Astrocyte (in vitro differentiated cells and primary cell): Measurements from ENCODE around the gene TP73. TPM values are rescaled to one million over a fixed set of nuclear protein-coding genes. Genes with fewer than 3 reads are reported as not detected.

Experiments used
- DNase-seq: peaks from one replicate; pipeline ENCODE4 v3.0.0-alpha.2; 2010; ENCODE audit warnings: low read depth
- FAIRE-seq: peaks from 2 replicates; lab custom pipeline; 2011; peaks lifted over from hg19 to GRCh38; lab: Jason Lieb, UNC
- H2AFZ ChIP-seq: 2 replicates; pipeline ENCODE4 v1.6.0; 2012; ENCODE audit warnings: low read depth, low read length, inconsistent platforms
- H3K27ac ChIP-seq: 2 replicates; pipeline ENCODE4 v1.5.1; 2011; ENCODE audit warnings: low read depth, low read length, inconsistent platforms
- H3K27me3 ChIP-seq: 2 replicates; pipeline ENCODE4 v1.6.0; 2011; ENCODE audit warnings: low read length, inconsistent platforms; ENCODE audit not compliant: insufficient read depth
- H3K36me3 ChIP-seq: 2 replicates; pipeline ENCODE4 v1.5.1; 2011; ENCODE audit warnings: low read length, inconsistent platforms; ENCODE audit not compliant: insufficient read depth
- H3K4me1 ChIP-seq: 2 replicates; pipeline ENCODE4 v1.5.1; 2011; ENCODE audit warnings: low read length, inconsistent platforms; ENCODE audit not compliant: insufficient read depth
- H3K4me2 ChIP-seq: 2 replicates; pipeline ENCODE4 v1.6.0; 2012; ENCODE audit warnings: low read length, inconsistent platforms
- H3K4me3 ChIP-seq: 2 replicates; pipeline ENCODE4 v1.5.1; 2011; ENCODE audit warnings: low read depth, mild to moderate bottlenecking, low read length, inconsistent platforms; ENCODE audit not compliant: insufficient read depth
- H3K79me2 ChIP-seq: 2 replicates; pipeline ENCODE4 v1.6.0; 2012; ENCODE audit warnings: mild to moderate bottlenecking, low read length, inconsistent platforms; ENCODE audit not compliant: insufficient read depth
- H3K9ac ChIP-seq: 2 replicates; pipeline ENCODE4 v1.6.0; 2012; ENCODE audit warnings: mild to moderate bottlenecking, low read length, inconsistent platforms
- H3K9me3 ChIP-seq: 2 replicates; pipeline ENCODE4 v1.5.1; 2012; ENCODE audit warnings: low read depth, mild to moderate bottlenecking, low read length, inconsistent platforms; ENCODE audit not compliant: insufficient read depth
- H4K20me1 ChIP-seq: 2 replicates; pipeline ENCODE4 v1.6.0; 2012; ENCODE audit warnings: low read length, inconsistent platforms; ENCODE audit not compliant: insufficient read depth
- H3K27ac Mint-ChIP-seq: one replicate; pipeline ENCODE4 v1.8.0; 2021; ENCODE audit warnings: mild to moderate bottlenecking, mixed read lengths; ENCODE audit not compliant: unreplicated experiment
- H3K27me3 Mint-ChIP-seq: one replicate; pipeline ENCODE4 v1.8.0; 2021; ENCODE audit warnings: low read depth, mixed read lengths; ENCODE audit not compliant: unreplicated experiment
- H3K36me3 Mint-ChIP-seq: one replicate; pipeline ENCODE4 v1.8.0; 2021; ENCODE audit warnings: low read depth, mixed read lengths; ENCODE audit not compliant: unreplicated experiment
- H3K4me1 Mint-ChIP-seq: one replicate; pipeline ENCODE4 v1.8.0; 2021; ENCODE audit warnings: low read depth, mixed read lengths; ENCODE audit not compliant: unreplicated experiment
- H3K4me3 Mint-ChIP-seq: one replicate; pipeline ENCODE4 v1.8.0; 2021; ENCODE audit warnings: mild to moderate bottlenecking, moderate library complexity, mixed read lengths; ENCODE audit not compliant: unreplicated experiment
- H3K9me3 Mint-ChIP-seq: one replicate; pipeline ENCODE4 v1.8.0; 2021; ENCODE audit warnings: mild to moderate bottlenecking, mixed read lengths; ENCODE audit not compliant: unreplicated experiment
- EZH2 ChIP-seq: IDR thresholded peaks from 2 replicates; pipeline ENCODE4 v1.6.1; 2012; ENCODE audit warnings: mild to moderate bottlenecking, low read length, inconsistent platforms; ENCODE audit not compliant: insufficient read depth
- total RNA-seq: library from RNA; stranded (reverse); gene quantifications from 2 replicates; pipeline ENCODE4 v1.2.1, GENCODE V29; 2021
- TF ChIP-seq, protein P1 (sequence below): IDR thresholded peaks from 2 replicates; pipeline ENCODE4 v1.5.1; 2011; ENCODE audit warnings: low read depth, mild to moderate bottlenecking, inconsistent platforms, low read length, moderate library complexity; ENCODE audit not compliant: insufficient read depth

Gene TP73
- total RNA-seq, 1 donor from 2014 or later: 0.18 TPM

DNA sequence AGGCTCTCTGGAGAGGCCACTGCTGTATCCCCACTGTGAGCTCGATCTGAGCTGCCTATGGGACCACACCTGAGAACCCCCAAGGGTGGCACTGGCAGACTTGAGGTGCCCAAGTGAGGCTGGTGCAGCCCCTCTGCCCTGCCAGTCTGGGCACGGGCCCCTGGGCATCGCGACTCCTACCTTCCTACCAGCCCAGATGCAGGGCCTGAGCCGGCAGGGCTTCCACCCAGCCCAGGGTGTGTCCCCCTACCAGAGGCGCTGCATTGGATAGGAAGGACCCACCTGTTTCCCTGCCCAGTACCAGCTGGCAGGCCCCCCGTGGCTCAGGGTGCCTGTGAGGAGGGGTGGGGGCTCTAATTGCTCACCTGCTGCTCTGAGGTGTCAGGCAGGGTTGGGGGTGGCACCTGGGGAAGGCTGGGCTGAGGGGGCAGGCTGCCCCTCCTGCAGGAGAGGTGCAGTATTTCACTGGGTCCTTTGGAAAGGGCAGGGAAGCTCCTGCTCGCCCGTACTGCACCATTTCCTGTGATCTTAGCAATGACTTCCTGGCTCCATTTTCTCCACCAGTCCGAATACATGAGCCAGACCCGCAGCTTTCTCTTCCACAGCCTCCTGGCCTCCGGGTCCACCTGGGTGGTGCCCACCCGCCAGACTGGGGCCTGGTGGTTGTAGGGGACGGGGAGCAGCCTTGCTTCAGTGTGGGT is 11.8 kb downstream of the TP73 start:
- DNase-seq: no peak
- Histone ChIP-seq H4K20me1 (no peaks in the 10 kb centered on the region), H3K4me1 (no peaks in the 10 kb centered on the region), H3K27ac (no peak overlapping the region), H3K79me2 (no peaks in the 10 kb centered on the region), H3K4me2 (no peak overlapping the region), H2AFZ (no peak overlapping the region), H3K4me3 (no peak overlapping the region), H3K9ac (no peak overlapping the region), H3K9me3 (no peaks in the 10 kb centered on the region), H3K27me3 (peaks cover 12% of the 10 kb centered on the region), H3K36me3 (no peaks in the 10 kb centered on the region)
- no peaks in the 10 kb centered on the region for H3K36me3 Mint-ChIP-seq
- H3K27me3 Mint-ChIP-seq: peaks cover 22% of the 10 kb centered on the region
- no peak for FAIRE-seq
- no peak overlapping the region for H3K27ac Mint-ChIP-seq
- no peak for TF ChIP-seq EZH2
- TF ChIP-seq, protein P1, sequence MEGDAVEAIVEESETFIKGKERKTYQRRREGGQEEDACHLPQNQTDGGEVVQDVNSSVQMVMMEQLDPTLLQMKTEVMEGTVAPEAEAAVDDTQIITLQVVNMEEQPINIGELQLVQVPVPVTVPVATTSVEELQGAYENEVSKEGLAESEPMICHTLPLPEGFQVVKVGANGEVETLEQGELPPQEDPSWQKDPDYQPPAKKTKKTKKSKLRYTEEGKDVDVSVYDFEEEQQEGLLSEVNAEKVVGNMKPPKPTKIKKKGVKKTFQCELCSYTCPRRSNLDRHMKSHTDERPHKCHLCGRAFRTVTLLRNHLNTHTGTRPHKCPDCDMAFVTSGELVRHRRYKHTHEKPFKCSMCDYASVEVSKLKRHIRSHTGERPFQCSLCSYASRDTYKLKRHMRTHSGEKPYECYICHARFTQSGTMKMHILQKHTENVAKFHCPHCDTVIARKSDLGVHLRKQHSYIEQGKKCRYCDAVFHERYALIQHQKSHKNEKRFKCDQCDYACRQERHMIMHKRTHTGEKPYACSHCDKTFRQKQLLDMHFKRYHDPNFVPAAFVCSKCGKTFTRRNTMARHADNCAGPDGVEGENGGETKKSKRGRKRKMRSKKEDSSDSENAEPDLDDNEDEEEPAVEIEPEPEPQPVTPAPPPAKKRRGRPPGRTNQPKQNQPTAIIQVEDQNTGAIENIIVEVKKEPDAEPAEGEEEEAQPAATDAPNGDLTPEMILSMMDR: no peak
- H3K4me3 Mint-ChIP-seq: no peak overlapping the region
- no peaks in the 10 kb centered on the region for H3K9me3 Mint-ChIP-seq
- peaks cover 2% of the 10 kb centered on the region for H3K4me1 Mint-ChIP-seq

DNA sequence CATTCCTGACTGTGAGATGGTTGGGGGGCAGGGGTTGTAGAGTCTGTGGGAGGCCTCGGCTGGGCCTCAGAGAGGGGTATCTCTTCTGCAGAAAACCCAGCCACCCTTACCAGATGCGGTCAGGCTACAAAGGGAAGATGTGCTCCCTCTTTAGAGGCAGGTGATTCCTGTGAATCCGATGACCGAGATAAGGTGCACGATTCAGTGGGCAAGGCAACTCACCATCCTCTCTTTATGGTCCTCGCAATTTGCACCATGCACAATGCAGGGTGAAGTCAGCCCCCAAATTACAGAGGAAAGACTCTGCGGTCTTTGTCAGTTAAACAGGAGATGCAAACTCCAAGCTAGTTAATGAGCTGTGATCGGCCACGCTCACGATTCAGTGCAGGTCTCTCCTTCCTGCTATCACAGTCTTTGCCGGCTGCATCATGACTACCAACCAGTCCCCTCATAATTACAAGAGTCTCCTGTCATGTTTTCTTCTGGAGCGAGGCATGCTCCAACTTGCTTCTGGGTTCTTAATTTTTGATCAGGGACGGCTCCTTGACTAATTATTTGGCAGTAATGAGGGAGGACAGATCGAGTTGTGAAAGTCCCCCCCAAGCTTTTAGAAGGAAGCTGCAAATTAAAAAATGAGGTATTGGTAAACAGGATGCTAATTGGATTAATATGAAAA is 12.5 kb downstream of the TP73 start:
- Histone ChIP-seq H3K9me3 (no peaks in the 10 kb centered on the region), H3K27ac (no peak overlapping the region), H3K9ac (no peak overlapping the region), H3K79me2 (no peaks in the 10 kb centered on the region), H3K4me3 (no peak overlapping the region), H2AFZ (no peak overlapping the region), H3K4me2 (no peak overlapping the region), H4K20me1 (no peaks in the 10 kb centered on the region), H3K4me1 (no peaks in the 10 kb centered on the region), H3K27me3 (peaks cover 9% of the 10 kb centered on the region), H3K36me3 (no peaks in the 10 kb centered on the region)
- Mint-ChIP-seq H3K27ac (no peak overlapping the region), H3K36me3 (no peaks in the 10 kb centered on the region), H3K9me3 (no peaks in the 10 kb centered on the region), H3K4me3 (no peak overlapping the region), H3K27me3 (peaks cover 22% of the 10 kb centered on the region), H3K4me1 (peaks cover 2% of the 10 kb centered on the region)
- FAIRE-seq: no peak
- no peak for TF ChIP-seq EZH2
- TF ChIP-seq, protein P1: no peak
- DNase-seq: no peak

DNA sequence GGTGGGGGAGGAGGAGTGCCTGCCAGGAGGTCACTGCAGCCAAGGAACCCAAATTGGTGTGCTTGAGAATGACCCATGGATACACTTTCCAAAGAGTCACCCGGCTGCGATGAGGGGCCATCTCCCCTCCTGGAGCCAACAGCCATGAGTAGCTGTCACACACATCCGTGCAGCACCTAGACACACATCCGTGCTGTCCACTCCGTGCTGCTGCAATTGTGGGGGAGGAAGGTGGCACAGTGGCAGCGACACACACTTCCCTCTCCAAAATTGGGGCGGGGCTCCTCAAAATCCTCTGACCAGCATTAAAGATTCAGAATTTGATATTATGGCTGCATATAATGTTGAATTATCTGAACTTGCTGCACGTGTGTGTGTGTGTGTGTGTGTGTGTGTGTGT is 15.8 kb downstream of the TP73 start:
- DNase-seq: no peak
- Mint-ChIP-seq H3K27me3 (peaks cover 23% of the 10 kb centered on the region), H3K9me3 (no peaks in the 10 kb centered on the region)

More for the DNA sequence above, 15.8 kb downstream of the TP73 start:
- Histone ChIP-seq H3K27ac (no peak overlapping the region), H3K27me3 (peaks cover under 1% of the 10 kb centered on the region), H3K4me3 (no peak overlapping the region), H4K20me1 (no peaks in the 10 kb centered on the region), H3K4me2 (no peak overlapping the region), H3K4me1 (peaks cover 6% of the 10 kb centered on the region), H3K79me2 (no peaks in the 10 kb centered on the region), H3K9ac (no peak overlapping the region), H3K36me3 (no peaks in the 10 kb centered on the region), H2AFZ (no peak overlapping the region), H3K9me3 (no peaks in the 10 kb centered on the region)
- TF ChIP-seq EZH2: no peak
- TF ChIP-seq, protein P1: no peak
- no peak for FAIRE-seq
- H3K27ac Mint-ChIP-seq: no peak overlapping the region
- no peaks in the 10 kb centered on the region for H3K36me3 Mint-ChIP-seq
- H3K4me3 Mint-ChIP-seq: no peak overlapping the region
- H3K4me1 Mint-ChIP-seq: peaks cover 2% of the 10 kb centered on the region
